ENCODE results near the gene MPPED1.

MPPED1 gene

GRCh38 chr22:43500792-43501785 lies 89.3 kb downstream of the MPPED1 start:
- H3K4me3 ChIP-seq (ENCODE audit: low read length), result no peak overlapping the region
- no peak for DNase-seq (ENCODE audit: low read depth)
- TF ChIP-seq, protein P1, sequence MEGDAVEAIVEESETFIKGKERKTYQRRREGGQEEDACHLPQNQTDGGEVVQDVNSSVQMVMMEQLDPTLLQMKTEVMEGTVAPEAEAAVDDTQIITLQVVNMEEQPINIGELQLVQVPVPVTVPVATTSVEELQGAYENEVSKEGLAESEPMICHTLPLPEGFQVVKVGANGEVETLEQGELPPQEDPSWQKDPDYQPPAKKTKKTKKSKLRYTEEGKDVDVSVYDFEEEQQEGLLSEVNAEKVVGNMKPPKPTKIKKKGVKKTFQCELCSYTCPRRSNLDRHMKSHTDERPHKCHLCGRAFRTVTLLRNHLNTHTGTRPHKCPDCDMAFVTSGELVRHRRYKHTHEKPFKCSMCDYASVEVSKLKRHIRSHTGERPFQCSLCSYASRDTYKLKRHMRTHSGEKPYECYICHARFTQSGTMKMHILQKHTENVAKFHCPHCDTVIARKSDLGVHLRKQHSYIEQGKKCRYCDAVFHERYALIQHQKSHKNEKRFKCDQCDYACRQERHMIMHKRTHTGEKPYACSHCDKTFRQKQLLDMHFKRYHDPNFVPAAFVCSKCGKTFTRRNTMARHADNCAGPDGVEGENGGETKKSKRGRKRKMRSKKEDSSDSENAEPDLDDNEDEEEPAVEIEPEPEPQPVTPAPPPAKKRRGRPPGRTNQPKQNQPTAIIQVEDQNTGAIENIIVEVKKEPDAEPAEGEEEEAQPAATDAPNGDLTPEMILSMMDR (conservative IDR thresholded peaks at IDR 0.05; ENCODE audit: low read depth, low read length), result no peak

DNA sequence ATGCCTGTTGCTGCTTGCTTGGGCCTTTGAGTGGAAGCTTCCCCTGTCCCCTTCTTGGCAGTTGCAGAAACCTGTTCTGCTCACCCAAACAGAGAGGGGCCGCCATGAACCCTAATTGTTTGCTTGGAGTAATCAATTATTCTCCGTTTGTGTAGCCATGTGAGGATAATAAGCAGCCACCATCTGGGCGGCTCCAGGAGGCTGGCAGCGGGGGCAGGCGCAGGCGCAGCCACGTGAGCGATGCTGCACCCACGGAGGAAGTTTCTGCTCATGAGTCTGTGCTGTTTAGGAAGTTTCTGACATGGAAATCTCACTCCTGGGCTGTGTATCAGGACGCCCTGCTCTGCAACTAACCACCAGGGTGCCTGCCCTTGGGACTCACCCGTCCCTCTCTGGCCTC lies 90.1 kb downstream of the MPPED1 start:
- DNase-seq (ENCODE audit: low read depth), result no peak
- TF ChIP-seq, protein P1 (conservative IDR thresholded peaks at IDR 0.05; ENCODE audit: low read depth, low read length), result no peak

GRCh38 chr22:43502306-43502874 lies 90.6 kb downstream of the MPPED1 start:
- H3K4me3 ChIP-seq (ENCODE audit: low read length), result no peak overlapping the region
- TF ChIP-seq, protein P1 (conservative IDR thresholded peaks at IDR 0.05; ENCODE audit: low read depth, low read length), result no peak
- DNase-seq (ENCODE audit: low read depth), result no peak

More for the DNA sequence above, 90.1 kb downstream of the MPPED1 start:
- no peak overlapping the region for H3K4me3 ChIP-seq (ENCODE audit: low read length)

GRCh38 chr22:43504068-43504467 lies 92.3 kb downstream of the MPPED1 start:
- DNase-seq (ENCODE audit: low read depth), result no peak
- H3K4me3 ChIP-seq (ENCODE audit: low read length), result no peak overlapping the region
- TF ChIP-seq, protein P1 (conservative IDR thresholded peaks at IDR 0.05; ENCODE audit: low read depth, low read length), result no peak

DNA sequence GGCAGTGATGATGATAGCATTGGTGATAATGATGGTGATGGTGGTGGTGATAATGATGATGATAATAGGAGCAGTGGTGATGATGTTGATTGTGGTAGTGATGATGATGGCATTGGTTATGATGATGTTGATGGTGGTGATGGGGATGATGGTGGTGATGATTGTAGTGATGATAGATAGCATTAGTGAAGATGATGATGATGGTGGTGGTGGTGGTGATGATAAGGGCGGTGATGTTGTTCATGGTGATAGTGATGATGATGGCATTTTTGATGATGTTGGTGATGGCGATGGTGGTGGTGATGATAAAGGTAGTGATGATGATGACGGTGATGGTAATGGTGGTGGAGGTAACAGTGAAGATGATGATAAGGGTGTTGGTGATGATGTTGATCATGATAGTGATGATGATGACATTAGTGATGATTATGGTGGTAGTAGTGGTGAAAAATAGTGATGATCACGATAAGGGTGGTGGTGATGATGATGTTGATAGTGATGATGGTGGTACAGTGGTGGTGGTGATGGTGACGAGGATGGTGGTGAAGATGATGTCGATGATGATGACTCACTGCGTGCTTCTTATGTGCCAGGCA lies 93.0 kb downstream of the MPPED1 start:
- TF ChIP-seq, protein P1 (conservative IDR thresholded peaks at IDR 0.05; ENCODE audit: low read depth, low read length), result no peak
- no peak for DNase-seq (ENCODE audit: low read depth)
- H3K4me3 ChIP-seq (ENCODE audit: low read length), result no peak overlapping the region

GRCh38 chr22:43505423-43505822 lies 93.6 kb downstream of the MPPED1 start:
- TF ChIP-seq, protein P1 (conservative IDR thresholded peaks at IDR 0.05; ENCODE audit: low read depth, low read length), result no peak
- no peak overlapping the region for H3K4me3 ChIP-seq (ENCODE audit: low read length)
- no peak for DNase-seq (ENCODE audit: low read depth)

Data from retinal pigment epithelial cell (primary cell).